Activated CD4-positive, CD25-positive, alpha-beta regulatory T cell treated with anti-CD3 and anti-CD28 coated beads, Interleukin-2, amount 50 U/mL, for 16 hours (primary cell): Measurements from ENCODE around the gene SDF4.

Experiments used
- DNase-seq: peaks from one replicate; pipeline ENCODE4 v3.0.0-alpha.2; 2020; ENCODE audit warnings: low read depth, low spot score

SDF4 gene

GRCh38 chr1:1241588-1242219, 9.9 kb upstream of the SDF4 start:
- DNase-seq: no peak

DNA sequence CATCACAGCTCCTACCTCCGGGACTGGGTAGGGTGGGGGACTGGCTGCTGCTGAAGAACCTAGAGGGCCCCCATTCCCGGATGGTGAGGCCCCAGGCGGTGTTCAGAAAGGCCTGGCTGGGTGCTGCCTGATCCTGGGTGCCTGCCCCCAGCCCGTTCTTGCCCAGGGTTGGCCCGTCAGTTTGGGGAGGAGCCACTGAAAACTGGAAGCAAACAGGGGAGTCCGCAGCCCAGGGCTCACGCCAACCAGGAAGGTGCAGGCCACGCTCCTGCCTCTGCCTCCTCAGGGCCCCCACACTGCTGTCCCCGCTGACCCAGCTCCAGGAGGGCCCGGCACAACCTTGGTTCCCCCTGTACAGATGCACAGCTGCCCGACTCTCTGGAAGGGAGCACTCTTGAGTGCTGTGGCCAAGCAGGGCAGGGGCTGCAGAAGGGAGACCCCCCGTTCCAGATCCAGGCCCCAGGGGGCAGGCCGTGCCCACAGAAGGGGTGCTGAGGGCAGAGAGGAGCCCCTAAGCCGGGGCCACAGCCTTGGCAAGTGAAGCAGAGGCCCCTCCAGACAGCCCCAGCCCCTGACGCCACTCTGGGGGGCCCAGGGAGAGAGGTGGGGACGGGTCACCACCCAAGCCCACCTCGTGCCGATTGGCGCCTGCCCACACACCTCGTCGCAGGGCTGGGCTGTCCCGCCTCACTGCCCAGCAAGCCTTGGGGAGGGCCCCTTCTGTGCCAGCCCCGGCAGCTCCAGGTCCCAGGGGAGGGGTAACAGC, 9.2 kb upstream of the SDF4 start:
- DNase-seq: no peak

DNA sequence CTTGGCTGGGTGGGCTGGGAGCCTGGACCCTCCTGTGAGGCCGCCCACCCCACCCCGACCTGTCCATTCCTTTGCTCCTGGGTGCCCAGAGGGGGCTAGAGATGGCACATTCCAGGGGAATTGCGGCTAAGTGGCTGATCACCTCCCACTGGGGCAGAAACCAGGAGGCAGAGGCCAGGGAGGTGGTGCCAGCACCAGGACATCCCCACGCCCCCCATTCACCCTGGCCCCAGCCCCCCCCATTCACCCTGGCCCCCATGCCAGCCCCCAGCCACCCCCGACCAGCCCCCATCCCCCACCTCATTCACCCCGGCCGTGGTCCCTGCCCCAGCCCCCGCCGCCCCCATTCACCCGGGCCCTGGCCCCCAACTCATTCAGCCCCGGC, 8.5 kb upstream of the SDF4 start:
- no peak for DNase-seq

DNA sequence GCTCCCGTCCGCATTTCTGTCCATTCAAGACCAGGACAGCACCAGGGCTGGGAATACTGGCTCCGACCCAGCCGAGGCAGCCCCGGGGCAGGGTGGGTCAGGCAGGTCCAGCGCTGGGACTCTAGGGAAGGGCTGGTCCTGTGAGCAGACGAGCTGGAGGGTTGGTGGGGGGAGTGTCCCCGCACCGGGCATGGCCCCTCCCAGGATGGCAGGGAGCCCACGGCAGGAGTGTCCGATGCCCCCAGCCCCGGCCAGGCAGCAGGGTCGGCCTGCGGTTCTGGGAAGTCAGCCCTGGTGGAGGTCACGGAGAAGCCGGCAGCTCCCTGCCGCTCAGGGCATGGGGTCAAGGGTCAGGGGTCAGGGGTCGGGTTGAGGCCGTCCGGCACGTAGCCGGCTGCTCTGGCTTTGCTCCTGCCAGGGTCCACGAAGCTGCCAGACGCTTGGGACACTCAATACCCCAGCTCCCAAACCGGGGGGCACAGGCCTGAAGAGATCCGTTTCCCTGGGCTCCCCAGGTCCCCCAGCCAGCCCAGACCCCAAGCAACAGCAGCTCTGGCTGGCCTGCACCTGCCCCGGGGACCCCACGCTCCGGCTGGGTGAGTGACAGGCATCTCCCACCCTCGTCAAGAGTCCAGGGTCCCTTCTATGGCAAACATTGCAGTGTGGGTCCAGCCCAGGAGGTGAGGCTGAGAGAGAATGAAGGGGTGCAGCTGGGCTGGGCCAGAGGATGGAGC, 8.0 kb upstream of the SDF4 start:
- no peak for DNase-seq

DNA sequence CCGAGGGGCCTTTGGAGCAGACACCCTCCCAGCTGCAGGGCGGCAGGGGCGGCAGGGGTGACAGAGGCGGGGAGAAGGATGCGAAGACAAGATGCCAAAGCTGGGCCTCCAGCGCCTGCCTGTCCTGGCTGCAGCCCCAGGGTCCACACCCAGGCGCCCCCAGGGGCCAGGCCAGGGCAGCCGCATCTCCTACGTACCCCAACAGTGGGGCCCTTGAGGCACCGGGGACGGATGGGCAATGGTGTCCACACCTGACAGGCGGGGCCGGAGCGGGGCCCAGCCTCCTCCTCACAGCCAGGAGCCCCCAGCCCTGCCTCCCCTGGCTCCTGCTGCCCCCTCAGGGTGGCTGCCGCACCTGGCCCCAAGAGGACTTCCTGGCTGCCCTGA, 7.4 kb upstream of the SDF4 start:
- DNase-seq: no peak

DNA sequence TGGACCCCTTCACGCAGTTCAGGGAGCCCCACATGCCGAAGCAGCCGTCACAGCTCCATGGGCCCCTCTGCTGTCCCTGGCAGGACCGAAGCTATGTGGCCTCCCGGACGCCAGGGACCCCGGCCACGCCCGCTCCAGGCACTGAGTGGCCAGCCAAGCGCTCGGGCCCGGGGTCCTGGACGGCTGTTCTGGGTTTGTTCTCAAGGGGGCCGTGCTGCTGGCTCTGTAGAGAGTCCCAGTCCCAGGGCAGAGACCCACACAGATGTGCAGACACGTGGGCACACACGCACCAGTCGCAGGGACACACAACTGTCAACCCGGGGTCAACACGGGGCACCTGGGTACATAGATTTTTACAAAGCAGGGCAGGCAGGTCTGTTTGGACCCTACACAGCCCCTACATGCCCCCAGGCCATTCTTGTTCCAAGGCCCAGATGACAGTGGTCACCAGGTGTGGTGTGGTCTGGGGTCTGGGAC, 6.9 kb upstream of the SDF4 start:
- no peak for DNase-seq

DNA sequence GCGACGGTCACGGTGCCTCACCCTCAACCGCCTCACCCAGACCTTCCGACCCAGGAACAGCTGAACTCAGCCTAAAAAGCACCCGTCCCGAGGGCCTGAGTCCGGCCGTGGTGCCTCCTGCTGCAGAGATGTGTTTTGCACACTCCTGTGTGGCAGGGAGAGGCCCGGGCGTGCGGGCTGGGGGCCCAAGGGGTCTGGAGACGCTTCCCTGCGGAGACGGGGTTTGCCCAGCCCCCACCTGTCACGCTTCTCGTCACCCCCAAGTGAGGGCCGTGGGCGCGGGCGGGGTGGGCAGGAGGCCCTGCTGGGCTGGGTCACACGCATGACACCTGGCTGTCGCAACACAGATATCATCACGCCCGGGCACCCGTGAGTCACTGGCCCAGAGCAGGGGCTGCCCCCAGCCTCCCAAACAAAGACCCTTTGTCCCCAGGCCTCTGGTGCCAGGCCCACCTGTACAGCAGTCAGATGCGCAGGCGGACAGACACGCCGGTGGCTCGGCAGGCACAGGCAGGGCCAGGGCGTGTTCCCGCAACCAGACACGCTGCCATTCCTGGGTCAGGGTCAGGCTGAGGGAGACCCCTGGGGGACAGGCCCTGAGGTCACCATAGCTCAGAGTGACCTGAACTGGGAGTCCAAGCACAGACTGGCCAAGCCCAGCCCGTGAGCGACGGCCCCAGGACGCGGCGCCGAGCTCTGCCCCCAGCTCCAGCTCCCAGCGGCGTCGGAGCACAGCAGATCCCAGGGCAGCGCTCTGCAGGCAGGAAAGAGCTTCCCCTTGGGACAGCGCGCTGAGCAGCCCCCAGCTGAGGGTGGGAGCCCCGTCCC, 6.3 kb upstream of the SDF4 start:
- no peak for DNase-seq

GRCh38 chr1:1236945-1237873, 5.4 kb upstream of the SDF4 start:
- DNase-seq: no peak

- no peak for DNase-seq
Measured at GRCh38 chr1:1236176-1236763, 4.5 kb upstream of the SDF4 start.

DNA sequence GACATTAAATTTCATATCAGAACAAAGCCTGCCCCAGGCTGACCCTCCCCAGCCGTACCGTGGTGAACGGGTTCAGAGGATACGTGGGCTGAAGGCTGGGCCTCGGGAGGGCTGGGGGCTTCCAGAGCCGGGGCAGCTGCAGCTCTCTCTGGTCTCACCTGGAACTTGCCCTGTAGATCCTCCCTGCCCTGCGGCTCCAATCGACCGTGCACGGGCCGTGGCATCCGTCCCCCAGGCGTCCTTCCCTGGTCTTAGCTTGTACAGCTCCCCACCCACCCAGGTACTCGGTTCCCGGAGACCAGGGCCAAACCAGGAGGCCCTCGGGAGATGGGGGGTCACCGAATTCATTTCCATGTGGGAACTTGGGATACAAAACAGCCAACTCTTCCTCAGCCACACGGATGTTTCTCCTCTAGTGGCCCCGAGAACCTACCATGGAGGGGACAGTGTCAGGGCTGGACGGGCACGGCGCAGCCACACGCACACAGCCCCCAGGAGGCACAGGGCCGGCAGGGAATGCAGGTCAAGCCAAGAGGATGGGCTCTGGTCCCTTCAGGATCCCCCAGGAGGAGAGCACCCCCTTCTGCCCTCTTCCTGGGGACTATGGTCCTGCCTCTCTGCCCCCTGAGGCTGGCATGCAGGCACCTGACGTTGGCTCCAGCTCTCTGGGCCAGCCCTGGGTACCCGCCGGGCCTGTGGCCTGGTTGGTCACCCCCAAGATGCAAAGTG, 3.4 kb upstream of the SDF4 start:
- DNase-seq: no peak

- no peak for DNase-seq
Measured at GRCh38 chr1:1234180-1234808, 2.5 kb upstream of the SDF4 start.

- DNase-seq: no peak
Measured at GRCh38 chr1:1233567-1233892, 1.7 kb upstream of the SDF4 start.

GRCh38 chr1:1232796-1233566, 1.2 kb upstream of the SDF4 start:
- no peak for DNase-seq

DNA sequence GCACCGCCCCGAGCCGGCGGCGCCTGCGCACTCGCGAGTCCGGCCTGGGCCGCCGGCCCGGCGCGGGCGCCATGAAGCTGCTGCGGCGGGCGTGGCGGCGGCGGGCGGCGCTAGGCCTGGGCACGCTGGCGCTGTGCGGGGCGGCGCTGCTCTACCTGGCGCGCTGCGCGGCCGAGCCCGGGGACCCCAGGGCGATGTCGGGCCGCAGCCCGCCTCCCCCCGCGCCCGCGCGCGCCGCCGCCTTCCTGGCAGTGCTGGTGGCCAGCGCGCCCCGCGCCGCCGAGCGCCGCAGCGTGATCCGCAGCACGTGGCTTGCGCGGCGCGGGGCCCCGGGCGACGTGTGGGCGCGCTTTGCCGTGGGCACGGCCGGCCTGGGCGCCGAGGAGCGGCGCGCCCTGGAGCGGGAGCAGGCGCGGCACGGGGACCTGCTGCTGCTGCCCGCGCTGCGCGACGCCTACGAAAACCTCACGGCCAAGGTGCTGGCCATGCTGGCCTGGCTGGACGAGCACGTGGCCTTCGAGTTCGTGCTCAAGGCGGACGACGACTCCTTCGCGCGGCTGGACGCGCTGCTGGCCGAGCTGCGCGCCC, 501 bp upstream of the SDF4 start, which contains the start of gene B3GALT6:
Gene B3GALT6 (plus strand): TSS at position 30 of the 588 bp plus-strand sequence. CDS start 42 bp downstream, at position 72.
- no peak for DNase-seq

- DNase-seq: no peak
Measured at GRCh38 chr1:1230656-1231399, 973 bp downstream of the SDF4 start.

DNA sequence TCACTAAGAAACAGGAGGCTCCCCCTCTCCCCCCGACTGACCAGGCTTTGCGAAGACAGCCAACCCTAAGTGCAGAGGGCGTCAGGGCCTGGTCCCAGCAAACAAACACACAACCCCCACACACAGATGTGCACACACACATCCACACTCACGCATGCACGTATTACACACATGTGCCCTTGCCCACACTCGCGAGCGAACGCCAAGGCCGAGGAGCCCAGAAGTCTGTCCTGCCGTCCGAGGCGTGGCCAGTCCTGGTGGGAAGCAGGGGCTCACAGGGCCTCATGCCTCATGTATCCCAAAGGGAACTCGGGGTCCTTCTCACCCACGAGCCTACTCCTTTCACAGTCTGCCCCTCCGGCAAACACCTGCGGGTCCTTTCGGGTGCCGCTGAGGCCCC, 2.0 kb downstream of the SDF4 start:
- DNase-seq: no peak

- DNase-seq: no peak
Measured at GRCh38 chr1:1228596-1229321, 3.0 kb downstream of the SDF4 start.
